Tibial nerve (tissue), 4 donors: ENCODE measurements around the gene AUTS2. TPM values are rescaled to one million over a fixed set of nuclear protein-coding genes. Genes with fewer than 3 reads are reported as not detected.

Source experiments
- DNase-seq, 2 donors: peaks; one replicate each; pipeline ENCODE4 v3.0.0-alpha.2; 2019; ENCODE audit warnings: low spot score in 2 of 2
- H3K27ac ChIP-seq, 4 donors: fragments of 200-600 bp; sonication (generic) in 3 of 4; one replicate each; pipeline ENCODE4 v1.5.1; 2017 to 2019; ENCODE audit warnings: mild to moderate bottlenecking in 1 of 4
- H3K27me3 ChIP-seq, 2 donors: fragments of 200-600 bp; sonication (generic) in 1 of 2; one replicate each; pipeline versions ENCODE4 v1.5.1 to v1.6.0; 2017 to 2019
- H3K36me3 ChIP-seq, 3 donors: fragments of 200-600 bp; sonication (generic); one replicate each; pipeline ENCODE4 v1.5.1; 2018 to 2019
- H3K4me1 ChIP-seq, 4 donors: fragments of 200-600 bp; sonication (generic) in 3 of 4; one replicate each; pipeline ENCODE4 v1.5.1; 2017 to 2019
- H3K4me3 ChIP-seq, 4 donors: fragments of 200-600 bp; sonication (generic) in 3 of 4; one replicate each; pipeline ENCODE4 v1.5.1; 2017 to 2019; ENCODE audit warnings: mild to moderate bottlenecking in 1 of 4, moderate library complexity in 1 of 4
- H3K9me3 ChIP-seq, 4 donors: fragments of 200-600 bp; sonication (generic) in 3 of 4; one replicate each; pipeline ENCODE4 v1.5.1; 2017 to 2019
- CTCF ChIP-seq, 5 experiments: fragments of 200-600 bp in 3 of 5; fragments of 450-650 bp in 2 of 5; sonication (generic) in 3 of 5; IDR thresholded peaks; one replicate each; pipeline ENCODE4 v1.5.1; 2016 to 2019; ENCODE audit warnings: antibody characterized with exemption in 5 of 5, mild to moderate bottlenecking in 3 of 5, moderate library complexity in 2 of 5
- EP300 ChIP-seq, 2 donors: sonication (generic); formaldehyde crosslinking; IDR thresholded peaks; one replicate each; pipeline ENCODE4 v1.6.1; 2017; ENCODE audit warnings: antibody characterized with exemption in 2 of 2, mild to moderate bottlenecking in 1 of 2
- POLR2A ChIP-seq, 2 donors: fragments of 450-650 bp; IDR thresholded peaks; one replicate each; pipeline ENCODE4 v1.6.1; 2017; ENCODE audit warnings: antibody characterized with exemption in 2 of 2, mild to moderate bottlenecking in 2 of 2, moderate library complexity in 2 of 2
- WGBS, 2 donors: methylation state at CpG; one replicate each; pipeline ENCODE4 v1.1.5; 2018; 5-methylcytosine and 5-hydroxymethylcytosine counted together
- total RNA-seq, 4 donors: library from RNA; depleted of rRNA; stranded (reverse); fragments of >200 nt; gene quantifications; one replicate each; pipeline ENCODE4 v1.1.0, GENCODE V29; 2016

Gene AUTS2
- total RNA-seq, 4 donors from 2014 or later = 56.6 to 87.9 (median 71.6) TPM

DNA sequence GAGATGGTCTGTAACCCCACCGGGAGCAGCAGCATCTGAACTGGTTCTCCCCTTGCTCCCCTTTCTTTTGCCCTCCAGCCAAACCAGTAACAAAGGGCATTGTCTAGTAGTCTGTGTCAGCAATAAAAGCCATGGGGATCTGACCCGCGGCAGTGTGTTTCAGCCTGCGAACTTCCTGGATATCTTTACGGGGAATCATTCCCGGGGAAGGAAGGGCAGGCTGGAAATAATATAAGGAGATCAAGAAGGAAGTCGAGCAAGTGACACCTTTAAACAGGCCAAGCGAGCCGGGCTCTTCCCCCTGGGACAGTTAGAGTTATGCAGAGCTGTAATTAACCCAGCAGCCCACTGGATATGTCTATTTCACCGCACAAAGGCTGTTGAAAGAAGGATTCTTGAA lies 872.5 kb downstream of the AUTS2 start:
- Histone ChIP-seq H3K4me3 (no peak overlapping the region), H3K4me1 (no peaks in the 10 kb centered on the region), H3K27me3 (no peaks in the 10 kb centered on the region), H3K9me3 (no peaks in the 10 kb centered on the region), H3K36me3 (no peaks in the 10 kb centered on the region), H3K27ac (no peak overlapping the region)
- TF ChIP-seq POLR2A (IDR thresholded peaks at IDR 0.05) = no peak
- no peak for TF ChIP-seq EP300 (IDR thresholded peaks at IDR 0.05)
- TF ChIP-seq CTCF (IDR thresholded peaks at IDR 0.05) = no peak
- no peak for DNase-seq
- 26 to 43% methylated on average over 10 of the region's 10 CpGs for WGBS, 2 donors

DNA sequence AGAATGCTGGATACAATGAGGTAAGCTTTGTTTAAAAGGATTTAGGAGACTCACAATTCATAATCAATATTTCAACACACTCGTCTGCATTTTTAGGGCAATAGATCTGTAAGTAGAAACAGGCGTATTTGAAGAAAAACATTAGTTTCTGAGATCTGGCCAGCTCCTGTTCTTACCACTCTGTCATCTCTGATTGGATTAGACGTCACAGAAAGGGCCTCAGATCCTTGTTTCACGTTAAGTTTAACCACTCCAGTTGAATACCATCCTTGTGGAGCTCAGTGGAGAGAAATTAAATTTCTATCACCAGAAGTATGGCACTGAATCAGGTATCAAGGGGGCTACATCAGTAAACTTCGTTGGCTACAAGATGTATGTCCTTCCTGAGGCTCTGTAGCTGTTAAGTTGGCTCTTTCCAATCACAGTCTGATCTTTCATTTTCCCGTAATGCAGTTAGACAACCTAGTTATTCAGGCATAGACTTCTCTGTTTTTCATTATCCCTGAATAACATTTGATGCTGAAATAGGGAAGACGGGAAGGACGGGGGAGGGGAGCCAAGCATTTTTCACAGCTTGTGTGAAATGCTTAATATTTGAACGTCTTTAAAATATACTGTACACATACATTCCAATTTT lies 874.4 kb downstream of the AUTS2 start:
- 87 to 88% methylated on average over 9 of the region's 9 CpGs for WGBS, 2 donors
- TF ChIP-seq EP300 (IDR thresholded peaks at IDR 0.05) = no peak
- no peak for TF ChIP-seq CTCF (IDR thresholded peaks at IDR 0.05)
- no peak for TF ChIP-seq POLR2A (IDR thresholded peaks at IDR 0.05)
- peaks cover 0 to 15% (median 0%) of the 10 kb centered on the region in 4 donors for H3K4me1 ChIP-seq
- H3K36me3 ChIP-seq = no peaks in the 10 kb centered on the region
- no peak for DNase-seq
- no peaks in the 10 kb centered on the region for H3K27me3 ChIP-seq
- no peaks in the 10 kb centered on the region for H3K9me3 ChIP-seq
- H3K27ac ChIP-seq = no peak overlapping the region
- H3K4me3 ChIP-seq = no peak overlapping the region

- TF ChIP-seq POLR2A (IDR thresholded peaks at IDR 0.05) (no peak), EP300 (IDR thresholded peaks at IDR 0.05) (no peak), CTCF (IDR thresholded peaks at IDR 0.05) (no peak)
- no peaks in the 10 kb centered on the region for H3K36me3 ChIP-seq
- WGBS, 2 donors = 77 to 78% methylated on average over 5 of the region's 5 CpGs
- no peaks in the 10 kb centered on the region for H3K9me3 ChIP-seq
- peaks cover 0 to 15% (median 0%) of the 10 kb centered on the region in 4 donors for H3K4me1 ChIP-seq
- no peak for DNase-seq
- H3K27me3 ChIP-seq = no peaks in the 10 kb centered on the region
- H3K27ac ChIP-seq = no peak overlapping the region
- no peak overlapping the region for H3K4me3 ChIP-seq
These were observed 876.5 kb downstream of the AUTS2 start for GRCh38 chr7:70474639-70475234.

DNA sequence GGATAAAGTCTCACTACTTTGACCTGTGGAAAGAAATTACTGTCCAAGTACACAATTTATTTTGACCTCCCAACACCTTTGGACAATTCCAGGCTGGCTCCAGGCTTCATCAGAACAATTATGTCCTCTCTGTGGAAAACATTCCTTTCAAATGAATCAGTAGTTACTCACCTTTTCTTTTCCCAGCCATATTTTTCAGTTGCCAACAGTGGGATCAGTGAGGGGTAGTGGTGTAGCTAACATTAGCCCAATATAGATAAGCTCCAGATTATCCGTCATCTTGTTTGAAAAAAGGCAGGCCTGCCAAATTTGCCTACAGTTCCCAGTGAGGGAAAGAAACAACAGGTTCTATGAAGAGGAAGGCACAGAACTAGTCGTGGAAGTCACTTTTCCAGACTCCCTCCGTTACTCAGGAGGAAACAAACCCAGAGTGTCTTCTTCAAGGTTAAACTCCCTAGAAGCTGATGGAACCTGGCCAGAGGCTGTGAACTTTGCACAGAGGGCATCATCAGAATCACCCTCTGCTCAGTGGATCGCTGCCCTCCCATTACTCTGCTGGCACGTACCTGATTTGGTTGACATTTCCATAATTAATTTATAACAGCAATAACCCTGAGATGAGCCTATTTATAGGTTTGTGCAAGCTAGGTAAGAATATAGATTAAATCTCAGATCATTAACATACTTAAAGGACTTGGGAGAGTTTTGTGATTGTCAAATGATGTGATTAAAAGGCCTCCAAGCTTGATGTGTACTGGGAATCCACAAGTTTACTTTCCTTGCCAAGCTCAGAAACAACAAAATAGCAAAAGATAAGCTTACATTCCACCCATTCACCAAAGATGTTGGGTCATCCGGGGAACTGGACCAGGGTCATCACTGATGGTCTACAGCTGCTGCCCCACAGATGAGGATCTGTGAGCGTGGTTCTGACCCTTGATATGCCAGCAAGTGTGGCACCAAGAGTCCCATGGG lies 879.0 kb downstream of the AUTS2 start:
- H3K27ac ChIP-seq = no peak overlapping the region
- H3K9me3 ChIP-seq = no peaks in the 10 kb centered on the region
- TF ChIP-seq CTCF (IDR thresholded peaks at IDR 0.05) (no peak), EP300 (IDR thresholded peaks at IDR 0.05) (peak in 1 of 2 donors; percentile 5), POLR2A (IDR thresholded peaks at IDR 0.05) (no peak)
- H3K27me3 ChIP-seq = no peaks in the 10 kb centered on the region
- peaks cover 0 to 15% (median 0%) of the 10 kb centered on the region in 4 donors for H3K4me1 ChIP-seq
- DNase-seq = no peak
- 73% methylated on average over 7 of the region's 7 CpGs for WGBS, 2 donors
- H3K4me3 ChIP-seq = no peak overlapping the region
- H3K36me3 ChIP-seq = no peaks in the 10 kb centered on the region
